Testis (tissue), 3 donors: ENCODE results near the gene ATP12A. TPM values are rescaled to one million over a fixed set of nuclear protein-coding genes. Genes with fewer than 3 reads are reported as not detected.

Experiments used
- DNase-seq: peaks from one replicate; pipeline ENCODE4 v3.0.0-alpha.2; 2019
- H3K27ac ChIP-seq, 2 donors: fragments of 200-600 bp; sonication (generic); one replicate each; pipeline ENCODE4 v1.5.1; 2019
- H3K27me3 ChIP-seq: fragments of 200-600 bp; sonication (generic); one replicate; pipeline ENCODE4 v1.5.1; 2019
- H3K36me3 ChIP-seq: fragments of 200-600 bp; sonication (generic); one replicate; pipeline ENCODE4 v1.5.1; 2017; ENCODE audit warnings: low read depth; ENCODE audit errors: missing control alignments
- H3K4me1 ChIP-seq: fragments of 200-600 bp; sonication (generic); one replicate; pipeline ENCODE4 v1.5.1; 2019
- H3K4me3 ChIP-seq, 2 donors: fragments of 200-600 bp; sonication (generic); one replicate each; pipeline ENCODE4 v1.5.1; 2017 to 2019
- H3K9me3 ChIP-seq: fragments of 200-600 bp; sonication (generic); one replicate; pipeline ENCODE4 v1.5.1; 2017
- POLR2A ChIP-seq: fragments of 450-650 bp; IDR thresholded peaks from one replicate; pipeline ENCODE4 v1.6.1; 2017; ENCODE audit warnings: antibody characterized with exemption, mild to moderate bottlenecking, moderate library complexity
- WGBS, 2 donors: methylation state at CpG; one replicate each; pipeline ENCODE4 v1.1.5; 2018; 5-methylcytosine and 5-hydroxymethylcytosine counted together
- intact Hi-C: fragments of 100-400 bp; cut with DNase I; formaldehyde crosslinking; loops from one replicate; pipeline ENCODE4 v1.15.1; 2023; ENCODE audit warnings: low total_unique reads
- polyA plus RNA-seq: library from polyadenylated mRNA; stranded (reverse); fragments of 350-450 nt; fragmentation: Illumina TruSeq; extraction: RNeasy Lipid Tissue Mini Kit (QIAGEN cat#74804); gene quantifications from one replicate; pipeline ENCODE4 v1.2.3, GENCODE V29; 2014; ENCODE audit warnings: low read depth, low replicate concordance; ENCODE audit not compliant: insufficient read depth
- total RNA-seq, 2 donors: library from RNA; depleted of rRNA; stranded (reverse); fragments of >200 nt; gene quantifications; one replicate each; pipeline ENCODE4 v1.2.3, GENCODE V29; 2016
- TF ChIP-seq, protein P1 (sequence below), 3 experiments: fragments of 450-650 bp in 2 of 3; fragments of 200-600 bp in 1 of 3; sonication (generic) in 1 of 3; IDR thresholded peaks; one replicate each; pipeline ENCODE4 v1.5.1; 2016 to 2019; ENCODE audit warnings: antibody characterized with exemption in 3 of 3, mild to moderate bottlenecking in 2 of 3, moderate library complexity in 1 of 3

Gene ATP12A
- total and polyA plus RNA-seq, 3 donors from 2014 or later, result 0.94 to 1.6 (median 1.2) TPM

DNA sequence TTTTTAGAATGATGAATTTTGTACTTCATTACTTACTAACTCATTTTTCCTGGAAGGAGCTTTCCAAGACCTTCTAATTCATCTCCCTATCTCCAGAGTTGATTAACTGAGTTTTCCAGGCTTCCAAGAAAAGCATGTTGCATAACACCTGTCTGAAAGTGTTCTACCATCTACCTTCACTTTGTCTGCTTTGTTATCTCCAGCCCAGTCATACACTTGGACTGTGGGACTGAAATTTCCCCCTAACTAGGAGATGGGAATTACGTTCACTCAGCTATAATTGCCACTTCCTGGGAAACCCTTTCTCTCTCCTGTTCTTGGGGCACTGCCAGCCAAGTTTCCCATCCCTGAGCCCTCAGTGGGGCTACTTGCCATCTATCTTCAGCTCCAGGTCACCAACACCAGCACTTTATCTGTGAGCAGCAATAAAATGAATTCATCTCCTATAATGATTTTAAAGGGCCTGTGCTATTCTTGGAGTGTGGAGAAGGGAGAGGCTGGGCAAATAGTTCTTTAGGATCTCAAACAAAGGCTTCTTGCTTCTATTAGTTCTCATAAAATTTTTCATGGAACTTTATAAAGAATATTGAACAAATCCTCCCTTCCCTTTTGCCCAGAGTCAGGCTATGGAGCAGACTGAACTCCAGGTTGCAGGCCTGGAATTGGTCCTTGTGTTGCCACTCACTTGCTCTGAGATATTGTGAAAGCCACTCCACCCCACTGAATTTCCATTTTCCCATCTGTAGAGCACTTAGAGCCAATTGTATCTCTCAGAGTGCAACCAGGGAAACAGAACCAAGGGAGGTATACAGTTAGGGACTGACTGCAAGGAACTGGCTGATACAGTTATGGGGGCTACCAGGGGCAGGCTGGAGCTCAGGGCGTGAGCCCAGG, 17.8 kb upstream of the ATP12A start:
- H3K27ac ChIP-seq, result no peak overlapping the region
- 76 to 91% methylated on average over 2 of the region's 2 CpGs for WGBS, 2 donors
- no peak for TF ChIP-seq POLR2A
- TF ChIP-seq, protein P1, sequence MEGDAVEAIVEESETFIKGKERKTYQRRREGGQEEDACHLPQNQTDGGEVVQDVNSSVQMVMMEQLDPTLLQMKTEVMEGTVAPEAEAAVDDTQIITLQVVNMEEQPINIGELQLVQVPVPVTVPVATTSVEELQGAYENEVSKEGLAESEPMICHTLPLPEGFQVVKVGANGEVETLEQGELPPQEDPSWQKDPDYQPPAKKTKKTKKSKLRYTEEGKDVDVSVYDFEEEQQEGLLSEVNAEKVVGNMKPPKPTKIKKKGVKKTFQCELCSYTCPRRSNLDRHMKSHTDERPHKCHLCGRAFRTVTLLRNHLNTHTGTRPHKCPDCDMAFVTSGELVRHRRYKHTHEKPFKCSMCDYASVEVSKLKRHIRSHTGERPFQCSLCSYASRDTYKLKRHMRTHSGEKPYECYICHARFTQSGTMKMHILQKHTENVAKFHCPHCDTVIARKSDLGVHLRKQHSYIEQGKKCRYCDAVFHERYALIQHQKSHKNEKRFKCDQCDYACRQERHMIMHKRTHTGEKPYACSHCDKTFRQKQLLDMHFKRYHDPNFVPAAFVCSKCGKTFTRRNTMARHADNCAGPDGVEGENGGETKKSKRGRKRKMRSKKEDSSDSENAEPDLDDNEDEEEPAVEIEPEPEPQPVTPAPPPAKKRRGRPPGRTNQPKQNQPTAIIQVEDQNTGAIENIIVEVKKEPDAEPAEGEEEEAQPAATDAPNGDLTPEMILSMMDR (IDR thresholded peaks at IDR 0.05), result no peak
- intact Hi-C loops, result no loop called here
- no peaks in the 10 kb centered on the region for H3K9me3 ChIP-seq
- H3K36me3 ChIP-seq, result no peaks in the 10 kb centered on the region
- H3K4me3 ChIP-seq, result no peak overlapping the region
- H3K4me1 ChIP-seq, result no peaks in the 10 kb centered on the region
- H3K27me3 ChIP-seq, result no peaks in the 10 kb centered on the region
- DNase-seq, result no peak

DNA sequence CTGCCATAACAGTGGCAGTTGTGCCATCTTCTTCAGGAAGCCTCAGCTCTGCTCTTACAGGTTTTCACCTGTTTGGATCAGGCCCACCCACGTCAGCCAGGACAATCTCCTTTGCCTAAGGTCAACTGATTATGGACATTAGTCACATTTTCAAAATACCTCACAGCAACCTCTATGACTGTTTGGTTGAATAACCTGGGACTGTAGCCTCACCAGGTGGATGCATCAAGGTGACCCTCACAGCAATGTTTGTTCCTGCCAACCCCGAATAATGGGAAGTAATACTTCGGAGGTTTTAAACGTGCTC, 17.2 kb upstream of the ATP12A start:
- intact Hi-C loops, result no loop called here

DNA sequence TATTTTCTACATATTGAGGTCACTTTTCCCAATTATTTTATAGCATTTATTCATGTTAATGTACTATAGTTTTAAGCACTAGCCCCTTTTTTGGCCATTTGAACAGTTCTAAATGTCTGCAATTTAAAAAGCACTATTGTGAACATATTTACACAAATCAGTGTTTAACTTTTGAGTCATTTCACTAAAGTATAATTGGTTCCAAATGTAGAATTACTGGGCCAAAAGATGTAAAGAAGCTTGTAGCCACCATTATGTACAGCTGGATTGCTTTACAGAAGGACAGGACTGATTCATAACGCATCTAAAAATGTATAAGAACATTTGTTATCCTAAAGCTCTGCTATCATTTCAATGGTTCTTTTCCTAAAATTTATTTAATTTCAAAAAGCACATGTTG, 16.6 kb upstream of the ATP12A start:
- no peaks in the 10 kb centered on the region for H3K27me3 ChIP-seq
- no peak overlapping the region for H3K4me3 ChIP-seq
- H3K36me3 ChIP-seq, result no peaks in the 10 kb centered on the region
- intact Hi-C loops, result no loop called here
- DNase-seq, result no peak
- TF ChIP-seq, protein P1 (IDR thresholded peaks at IDR 0.05), result no peak
- no peak for TF ChIP-seq POLR2A
- no peaks in the 10 kb centered on the region for H3K4me1 ChIP-seq
- H3K9me3 ChIP-seq, result no peaks in the 10 kb centered on the region
- no peak overlapping the region for H3K27ac ChIP-seq
- WGBS, 2 donors, result 84 to 87% methylated on average over 1 of the region's 1 CpG

More for the DNA sequence above, 17.2 kb upstream of the ATP12A start:
- H3K4me3 ChIP-seq, result no peak overlapping the region
- DNase-seq, result no peak
- H3K36me3 ChIP-seq, result no peaks in the 10 kb centered on the region
- no peak overlapping the region for H3K27ac ChIP-seq
- no peaks in the 10 kb centered on the region for H3K4me1 ChIP-seq
- TF ChIP-seq POLR2A, result no peak
- TF ChIP-seq, protein P1 (IDR thresholded peaks at IDR 0.05), result no peak
- no peaks in the 10 kb centered on the region for H3K9me3 ChIP-seq
- WGBS, 2 donors, result 81 to 91% methylated on average over 4 of the region's 4 CpGs
- no peaks in the 10 kb centered on the region for H3K27me3 ChIP-seq

DNA sequence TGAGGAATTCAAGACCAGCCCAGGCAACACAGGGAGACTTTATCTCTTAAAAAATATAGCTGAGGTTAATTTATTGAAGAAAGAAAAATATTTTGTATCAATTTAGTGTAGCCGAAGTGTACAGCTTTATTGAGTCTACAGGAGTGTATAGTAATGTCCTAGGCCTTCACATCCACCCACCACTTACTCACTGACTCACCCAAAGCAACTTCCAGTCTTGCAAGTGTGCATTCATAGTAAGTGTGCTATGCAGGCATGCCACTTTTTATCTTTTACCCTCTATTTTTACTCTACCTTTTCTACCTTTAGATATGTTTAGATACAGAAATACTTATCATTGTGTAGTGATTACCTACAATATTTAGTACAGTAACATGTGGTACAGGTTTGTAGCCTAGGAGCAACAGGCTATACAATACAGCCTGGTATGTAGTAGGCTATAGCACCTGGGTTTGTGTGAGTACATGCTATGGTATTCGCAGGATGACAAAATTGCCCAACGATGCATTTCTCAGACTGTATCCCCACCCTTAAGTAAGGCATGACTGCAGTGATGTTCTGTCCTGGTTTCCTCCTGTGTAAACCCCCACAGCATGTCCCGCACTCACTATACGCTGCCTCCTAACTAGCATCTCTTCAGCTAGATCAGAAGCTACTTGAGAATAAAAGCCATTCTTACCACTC, 15.3 kb upstream of the ATP12A start:
- 84 to 88% methylated on average over 5 of the region's 5 CpGs for WGBS, 2 donors

More for the DNA sequence above, 15.3 kb upstream of the ATP12A start:
- no peak for DNase-seq
- no peaks in the 10 kb centered on the region for H3K36me3 ChIP-seq
- no peak overlapping the region for H3K27ac ChIP-seq
- H3K9me3 ChIP-seq, result no peaks in the 10 kb centered on the region
- H3K4me1 ChIP-seq, result no peaks in the 10 kb centered on the region
- intact Hi-C loops, result no loop called here
- H3K27me3 ChIP-seq, result no peaks in the 10 kb centered on the region
- no peak for TF ChIP-seq POLR2A
- TF ChIP-seq, protein P1 (IDR thresholded peaks at IDR 0.05), result no peak
- H3K4me3 ChIP-seq, result no peak overlapping the region
